SK-N-MC (cell line): ENCODE data around the gene IL11RA.

Source experiments
- EZH2 ChIP-seq: fragments of 200-600 bp; sonication (generic); IDR thresholded peaks from one replicate; pipeline ENCODE4 v1.6.1; 2017; ENCODE audit warnings: antibody characterized with exemption
- POLR2AphosphoS5 ChIP-seq: IDR thresholded peaks from 2 replicates; pipeline ENCODE4 v1.6.1; 2012; ENCODE audit warnings: mild to moderate bottlenecking, low read depth, low read length, borderline replicate concordance

DNA sequence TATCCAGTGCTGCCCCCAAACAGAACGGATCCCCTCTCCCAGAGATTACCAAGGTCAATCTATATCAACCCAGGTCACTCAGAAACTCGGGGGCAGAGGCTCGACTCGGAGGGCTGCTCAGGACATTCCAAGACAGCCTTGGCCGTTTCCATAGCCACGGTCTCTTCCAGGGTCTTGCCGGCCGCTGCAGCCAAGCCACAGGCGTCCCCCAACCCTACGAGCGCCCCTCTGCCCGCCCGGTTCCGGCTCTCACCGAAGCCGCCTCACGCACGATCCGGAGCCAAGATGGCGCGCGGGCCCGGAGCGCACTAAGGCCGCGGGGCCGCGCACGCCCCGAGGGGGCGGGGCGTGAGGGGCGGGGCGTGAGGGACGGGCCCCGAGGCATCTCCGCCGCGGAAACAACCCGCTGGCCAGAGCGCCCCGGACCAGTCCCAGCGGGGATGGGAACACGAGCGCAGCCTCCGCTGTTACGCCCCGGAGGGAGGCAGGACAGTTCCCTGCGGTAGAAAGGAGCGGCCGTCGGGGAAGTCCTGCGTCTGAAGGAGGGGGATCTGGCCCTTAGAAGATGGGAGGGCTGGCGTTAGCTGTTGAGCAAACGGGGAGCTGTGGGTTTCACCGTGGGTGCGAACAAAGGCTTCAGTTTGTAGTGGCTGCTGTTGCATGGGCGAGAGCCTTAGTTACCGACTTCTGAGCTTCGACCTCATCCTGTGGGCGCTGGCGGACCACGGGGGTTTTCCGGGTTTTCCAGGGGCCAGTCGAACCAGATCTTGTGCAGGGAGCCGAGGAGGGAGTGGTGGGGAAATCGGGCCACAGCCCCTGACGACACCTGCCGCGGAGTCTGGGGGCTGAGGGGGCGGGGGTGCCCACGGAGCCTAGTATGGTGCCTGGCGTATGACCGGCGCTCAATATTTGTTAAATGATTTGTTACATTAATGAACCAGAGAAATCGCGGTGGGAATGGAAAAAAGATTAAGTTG lies 39.9 kb upstream of the IL11RA start, which contains the start of gene RPP25L:
- TF ChIP-seq EZH2 (no peak), POLR2AphosphoS5 (peak; percentile 95)
